GM12801 (cell line): Measurements from ENCODE around the gene NXN.

Source experiments
- CTCF ChIP-seq: IDR thresholded peaks from one replicate; pipeline ENCODE4 v1.5.1; 2011; ENCODE audit warnings: control low read depth; ENCODE audit not compliant: insufficient read length; ENCODE audit errors: extremely low read depth

Gene NXN

GRCh38 chr17:860805-861204 lies 118.8 kb downstream of the NXN start:
- no peak for TF ChIP-seq CTCF

GRCh38 chr17:859824-860195 lies 119.8 kb downstream of the NXN start:
- TF ChIP-seq CTCF, result no peak

- TF ChIP-seq CTCF, result no peak
Measured at GRCh38 chr17:859061-859823, 120.3 kb downstream of the NXN start.

GRCh38 chr17:856149-856548 lies 123.4 kb downstream of the NXN start:
- TF ChIP-seq CTCF, result no peak

- TF ChIP-seq CTCF, result no peak
Measured at GRCh38 chr17:855569-855968, 124.0 kb downstream of the NXN start.

- TF ChIP-seq CTCF, result no peak
Measured at GRCh38 chr17:852349-852748, 127.2 kb downstream of the NXN start.

- no peak for TF ChIP-seq CTCF
Measured at GRCh38 chr17:851924-852323, 127.7 kb downstream of the NXN start.
